Retinal pigment epithelial cell (primary cell): ENCODE data around the gene SERPINB12.

Experiments
- DNase-seq: peaks from one replicate; pipeline ENCODE4 v3.0.0-alpha.2; 2010; ENCODE audit warnings: low read depth
- H3K4me3 ChIP-seq: 2 replicates; pipeline ENCODE4 v1.5.1; 2011; ENCODE audit warnings: mild to moderate bottlenecking, low read length, control low read depth, moderate library complexity
- CTCF ChIP-seq: conservative IDR thresholded peaks from 2 replicates; pipeline ENCODE4 v1.5.1; 2011; ENCODE audit warnings: low read depth, low read length, control low read depth, inconsistent platforms

SERPINB12 gene

GRCh38 chr18:63617049-63617914 is 75.1 kb downstream of the SERPINB12 start:
- no peak for TF ChIP-seq CTCF
- H3K4me3 ChIP-seq = no peak overlapping the region
- DNase-seq = no peak

- TF ChIP-seq CTCF = no peak
- no peak for DNase-seq
- no peak overlapping the region for H3K4me3 ChIP-seq
These were observed 75.7 kb downstream of the SERPINB12 start for GRCh38 chr18:63617915-63618234.
